Right forelimb (tissue), 1 donor: ENCODE data around the gene KIF23.

ENCODE experiments used
- DNase-seq: peaks from one replicate; pipeline ENCODE4 v3.0.0-alpha.2; 2018

Gene KIF23

DNA sequence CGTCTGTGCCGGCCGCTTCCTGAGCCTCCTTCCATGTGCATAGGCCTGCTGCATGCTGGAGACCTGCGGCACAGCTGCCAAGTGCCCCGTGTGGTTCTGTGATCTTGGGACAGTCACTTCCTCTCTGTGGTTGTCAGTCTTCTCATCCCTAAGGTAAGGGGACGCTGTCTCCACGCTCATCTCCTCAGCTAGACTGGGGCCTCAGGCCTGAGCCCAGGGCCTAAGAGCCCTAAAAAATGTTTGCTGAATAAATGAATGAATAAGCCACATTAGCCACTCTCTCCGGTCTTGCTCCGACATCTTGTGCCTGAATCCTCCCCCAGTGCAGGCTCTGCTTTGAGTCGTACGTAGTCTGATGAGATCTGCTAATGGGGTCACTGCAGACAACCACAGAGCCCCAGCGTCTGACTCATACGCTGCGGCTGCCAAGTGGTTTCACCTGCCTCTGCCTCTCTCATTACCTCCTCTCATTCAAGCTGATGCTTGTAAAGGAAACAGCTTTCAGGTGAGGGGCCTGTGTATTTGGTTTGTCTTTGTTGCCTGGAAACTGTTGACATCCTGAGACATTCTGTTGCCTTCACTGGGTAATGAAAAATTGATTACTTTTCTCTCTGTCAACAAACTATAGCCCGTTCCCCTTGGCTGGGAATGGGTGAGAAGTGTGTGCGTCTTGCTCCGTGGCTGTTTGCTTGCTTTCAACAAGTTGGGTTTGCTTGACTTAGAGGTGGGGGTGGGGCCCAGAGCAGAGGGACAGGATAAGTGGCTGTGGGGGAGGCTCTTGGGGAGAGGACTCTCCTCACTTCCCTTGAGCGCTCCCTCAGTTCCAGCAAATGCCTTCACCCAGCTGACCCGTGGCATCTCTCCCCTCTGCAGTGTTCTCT, 54.3 kb downstream of the KIF23 start:
- no peak for DNase-seq

DNA sequence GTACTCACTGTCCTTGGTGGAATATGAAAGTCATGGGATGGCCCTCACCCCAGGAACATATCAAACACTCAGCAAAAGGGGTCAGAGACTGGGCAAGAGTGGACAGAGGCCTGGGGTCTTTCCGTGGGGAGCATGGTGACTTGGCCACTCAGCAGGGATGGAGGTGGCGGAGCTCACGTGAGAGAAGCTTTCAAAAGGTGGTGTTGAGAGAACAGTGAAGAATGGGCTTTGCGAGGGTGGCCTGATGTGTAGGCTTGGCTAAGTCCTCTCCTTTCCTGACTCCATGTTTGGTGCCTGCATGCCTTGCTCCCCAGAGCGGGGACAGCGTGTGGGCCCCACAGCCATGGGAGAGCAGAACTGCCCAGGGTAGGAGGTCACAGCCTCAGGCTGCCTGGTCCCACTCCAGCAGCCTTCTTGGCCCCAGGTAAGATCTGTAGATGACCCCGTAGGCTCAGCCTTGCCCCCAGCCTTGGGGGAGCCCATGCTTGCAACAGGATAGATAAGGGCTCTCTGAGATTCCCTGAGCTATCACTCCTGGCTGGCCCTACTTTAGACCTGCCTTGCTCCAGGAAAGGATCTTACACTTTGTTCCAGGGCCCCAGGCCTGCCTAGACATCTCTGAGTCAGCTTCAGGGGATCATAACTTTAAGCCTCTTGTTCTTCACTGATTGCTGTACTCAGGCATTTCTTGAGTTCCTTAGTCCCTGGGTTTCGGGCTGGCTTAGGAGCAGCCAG, 55.5 kb downstream of the KIF23 start:
- no peak for DNase-seq

DNA sequence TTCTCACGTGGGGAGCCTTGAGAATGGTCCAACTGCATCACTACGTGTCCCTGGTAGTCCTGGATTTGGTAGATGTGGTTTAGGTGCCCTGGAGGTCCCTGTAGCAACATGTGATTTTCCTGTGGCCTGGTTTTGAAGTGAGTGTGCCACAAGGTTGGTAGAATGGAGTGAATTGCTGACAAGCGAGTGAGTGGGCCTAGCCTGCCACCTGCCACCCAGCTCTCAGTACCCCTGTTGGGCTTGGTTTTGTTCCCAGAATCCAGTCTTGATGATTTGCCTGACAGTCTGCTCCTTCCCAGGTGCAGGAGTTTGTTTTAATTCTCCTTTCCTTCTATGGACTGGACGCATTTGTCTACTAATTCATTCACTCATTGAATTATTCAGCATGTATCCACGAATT, 57.9 kb downstream of the KIF23 start:
- no peak for DNase-seq

DNA sequence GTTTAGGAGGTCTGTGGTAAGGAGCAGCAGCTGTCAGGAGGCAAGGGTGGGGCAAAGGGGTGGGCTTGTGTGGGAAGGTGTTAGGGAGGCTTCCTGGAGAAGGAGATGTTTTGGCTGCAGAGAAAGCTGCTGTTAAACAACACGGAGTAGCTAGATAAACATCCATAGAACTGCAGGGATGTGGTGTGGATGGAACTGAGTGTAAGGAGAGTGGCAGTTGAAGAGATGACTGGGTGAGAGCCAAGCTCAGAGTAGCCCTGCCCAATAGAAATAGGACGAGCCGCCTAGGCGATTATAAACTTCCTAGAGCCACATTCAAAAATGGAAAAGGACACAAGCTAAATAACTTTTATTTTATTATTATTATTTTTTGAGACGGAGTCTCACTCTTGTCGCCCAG, 58.4 kb downstream of the KIF23 start:
- DNase-seq, result no peak

DNA sequence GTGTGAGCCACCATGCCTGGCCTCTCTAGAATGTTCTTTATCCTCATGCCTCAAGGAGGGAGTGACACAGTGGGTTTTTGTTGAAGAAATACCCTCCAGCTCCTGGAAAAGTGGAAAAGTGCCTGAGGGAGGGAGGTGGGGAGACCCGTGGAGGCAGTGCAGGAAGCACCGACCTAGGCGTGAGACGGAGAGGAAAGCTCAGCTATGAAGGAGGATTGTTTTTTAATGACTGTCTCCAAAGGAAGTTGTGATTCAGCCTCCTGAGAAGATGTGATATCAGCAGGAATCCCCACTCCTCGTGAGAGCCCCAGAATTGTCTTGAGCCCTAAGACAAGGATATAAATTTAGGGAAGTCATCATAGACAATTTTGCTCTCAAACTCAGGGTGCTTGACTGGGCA, 60.1 kb downstream of the KIF23 start:
- DNase-seq, result no peak

DNA sequence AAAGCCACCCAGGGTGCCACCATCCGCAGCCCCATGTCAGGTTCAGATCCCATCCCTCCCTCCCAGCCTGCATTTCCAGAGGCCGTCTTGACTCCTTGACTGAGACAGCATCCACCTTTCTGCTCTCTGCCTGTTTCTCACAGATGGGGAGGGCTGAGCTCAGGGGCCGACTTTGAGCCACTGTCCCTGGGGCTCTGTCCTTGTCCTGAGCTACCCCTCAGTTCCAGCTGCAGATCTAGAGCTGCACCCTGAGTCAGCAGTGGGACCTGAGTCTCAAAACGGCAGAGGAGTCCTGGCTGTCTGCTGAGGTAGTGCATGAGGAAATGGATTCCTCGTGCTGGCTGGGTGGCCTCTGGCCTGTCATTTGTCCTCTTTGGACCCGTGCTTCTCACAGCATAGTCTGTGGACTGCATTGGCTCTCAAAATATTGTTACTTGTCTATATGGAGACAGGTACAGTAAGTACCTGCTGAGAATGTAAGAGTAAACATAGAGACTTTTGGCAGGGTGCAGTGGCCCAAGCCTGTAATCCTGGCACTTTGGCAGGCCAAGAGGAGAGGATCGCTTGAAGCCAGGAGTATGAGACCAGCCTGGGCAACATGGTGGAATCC, 60.8 kb downstream of the KIF23 start:
- no peak for DNase-seq

DNA sequence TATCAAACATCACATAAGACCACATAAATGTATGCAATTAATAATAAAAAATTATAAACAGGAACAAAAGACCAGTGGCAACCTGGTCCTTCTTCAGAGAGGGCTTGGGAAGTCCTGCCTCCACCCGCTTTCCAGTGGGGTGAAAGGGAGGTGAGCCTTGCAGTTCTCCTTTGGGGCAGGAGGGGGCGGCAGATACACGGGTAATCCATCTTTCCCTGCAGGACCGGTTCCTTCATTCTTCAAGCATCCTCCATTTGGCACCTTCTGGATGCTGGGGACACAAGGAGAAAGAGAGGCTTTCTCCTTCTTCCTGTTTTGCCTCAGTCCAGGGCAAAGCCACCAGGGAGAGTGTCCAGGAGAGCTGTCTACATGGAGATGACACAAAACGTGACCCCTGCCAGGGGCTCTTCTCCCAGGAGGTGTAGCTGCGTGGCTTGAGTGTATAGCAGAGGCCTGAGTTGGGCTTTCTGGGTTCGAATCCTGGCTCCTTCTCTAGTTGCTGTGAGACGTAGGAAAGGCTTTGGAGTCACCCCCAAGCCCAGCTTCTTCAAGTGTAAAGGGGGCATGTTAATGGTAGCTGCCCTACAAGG, 61.7 kb downstream of the KIF23 start:
- peak; percentile 90 for DNase-seq

DNA sequence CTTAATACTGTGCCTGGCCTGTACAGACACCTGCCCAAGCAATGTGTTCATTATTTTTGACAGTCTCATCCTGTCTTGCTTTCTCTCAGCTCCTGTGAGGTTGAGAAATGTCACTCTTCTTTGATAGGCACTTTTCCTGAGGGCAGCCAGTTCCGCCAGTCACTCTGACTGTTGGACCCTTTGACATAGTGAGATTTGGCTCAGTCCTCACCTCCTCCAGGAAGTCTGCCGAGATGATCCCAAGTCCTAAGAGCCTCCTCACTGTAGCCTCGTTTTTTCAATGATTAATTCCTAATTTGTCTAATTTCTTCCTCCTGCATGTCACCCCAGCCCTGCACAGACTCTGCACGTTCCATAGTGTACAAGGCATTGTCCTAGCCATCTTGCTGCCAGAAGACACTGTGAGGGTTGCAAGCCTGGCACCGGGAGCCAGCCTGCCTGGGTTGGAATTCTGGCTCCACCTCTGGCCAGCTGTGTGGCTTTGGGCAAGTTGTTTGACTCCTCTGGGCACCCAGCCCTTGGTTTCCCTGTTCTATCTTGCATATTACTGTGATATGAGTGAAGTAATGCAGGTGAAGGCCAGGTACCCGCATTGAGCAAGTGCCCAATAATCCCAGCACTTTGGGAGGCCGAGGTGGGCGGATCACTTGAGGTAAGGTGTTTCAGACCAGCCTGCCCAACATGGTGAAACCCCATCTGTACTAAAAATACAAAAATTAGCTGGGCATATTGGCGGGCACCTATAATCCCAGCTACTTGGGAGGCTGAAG, 62.7 kb downstream of the KIF23 start:
- DNase-seq, result no peak

DNA sequence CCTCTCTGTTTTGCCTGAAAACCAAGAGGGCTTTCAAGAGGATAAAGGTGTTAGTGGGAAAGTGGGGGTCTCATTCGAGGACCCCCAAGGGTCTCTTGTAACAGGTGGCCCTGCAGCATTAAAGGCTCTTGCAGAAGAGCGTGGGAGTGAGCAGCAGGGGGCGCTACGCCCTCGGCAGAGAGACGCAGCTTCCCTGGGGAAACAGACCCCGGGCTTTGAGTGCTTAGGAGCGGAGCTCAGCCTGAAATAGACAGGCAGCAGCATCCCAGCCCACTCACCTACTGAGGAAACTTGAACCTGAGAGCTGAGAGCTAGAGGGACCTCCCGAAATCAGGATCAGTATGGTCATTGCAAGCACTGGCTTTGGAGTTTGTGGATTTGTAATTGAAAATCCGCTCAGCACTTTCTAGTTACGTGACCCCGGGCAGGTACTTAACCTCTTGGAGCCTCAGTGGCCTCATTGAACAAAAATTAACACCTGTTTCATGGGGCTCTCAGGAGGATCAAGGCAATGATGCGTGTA, 64.2 kb downstream of the KIF23 start:
- peak; percentile 81 for DNase-seq

DNA sequence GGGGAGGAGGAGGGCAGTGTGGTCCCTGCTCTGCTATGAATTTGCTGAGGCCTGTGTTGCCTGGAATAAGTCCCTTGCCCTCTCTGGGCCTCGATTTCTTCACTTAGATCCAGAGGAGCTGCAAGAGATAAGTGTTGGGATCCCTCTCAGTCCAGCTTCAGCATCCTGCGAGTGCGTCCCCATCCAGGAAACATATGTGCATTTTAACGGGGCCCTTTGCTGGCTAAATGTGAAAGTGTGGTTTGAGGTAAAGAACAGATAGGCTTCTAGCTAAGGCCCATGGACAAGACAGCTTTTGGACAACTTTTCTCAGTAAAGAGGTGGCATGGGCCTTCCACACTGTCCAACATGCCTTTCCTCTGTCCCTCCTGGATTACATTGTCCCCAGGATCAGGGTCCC, 64.9 kb downstream of the KIF23 start:
- DNase-seq, result no peak

DNA sequence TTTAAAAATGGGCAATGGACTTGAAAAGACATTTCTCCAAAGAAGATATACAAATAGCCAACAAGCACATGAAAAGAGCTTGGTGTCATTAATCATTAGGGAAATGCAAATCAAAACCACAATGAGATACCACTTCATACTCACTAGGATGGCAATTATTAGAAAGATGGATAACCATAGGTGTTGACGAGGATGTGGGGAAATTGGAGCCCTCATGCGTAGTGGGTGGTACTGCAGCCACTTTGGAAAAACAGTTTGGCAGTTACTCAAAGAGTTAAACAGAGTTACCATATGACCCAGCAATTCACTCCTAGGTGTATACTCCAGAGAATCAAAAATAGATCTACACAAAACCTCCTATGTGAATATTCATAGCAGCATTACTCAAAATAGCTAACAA, 65.8 kb downstream of the KIF23 start:
- no peak for DNase-seq

DNA sequence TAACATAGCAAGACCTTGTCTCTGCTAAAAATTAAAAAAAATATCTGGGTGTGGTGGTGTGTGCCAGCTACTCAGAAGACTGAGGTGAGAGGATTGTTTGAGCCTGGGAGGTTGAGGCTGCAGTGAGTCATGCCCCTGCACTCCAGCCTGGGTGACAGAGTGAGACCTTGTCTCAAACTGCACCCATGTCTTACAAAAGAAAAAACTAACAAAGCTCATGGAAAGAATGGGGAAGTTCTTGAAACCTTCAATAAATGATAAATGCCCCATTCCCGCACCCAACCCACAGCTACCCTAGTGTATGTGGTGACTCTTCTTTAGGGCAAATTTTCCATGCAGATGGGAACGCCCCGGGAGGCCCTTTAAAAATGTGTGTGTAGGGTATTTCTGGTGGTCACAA, 66.8 kb downstream of the KIF23 start:
- DNase-seq, result no peak

DNA sequence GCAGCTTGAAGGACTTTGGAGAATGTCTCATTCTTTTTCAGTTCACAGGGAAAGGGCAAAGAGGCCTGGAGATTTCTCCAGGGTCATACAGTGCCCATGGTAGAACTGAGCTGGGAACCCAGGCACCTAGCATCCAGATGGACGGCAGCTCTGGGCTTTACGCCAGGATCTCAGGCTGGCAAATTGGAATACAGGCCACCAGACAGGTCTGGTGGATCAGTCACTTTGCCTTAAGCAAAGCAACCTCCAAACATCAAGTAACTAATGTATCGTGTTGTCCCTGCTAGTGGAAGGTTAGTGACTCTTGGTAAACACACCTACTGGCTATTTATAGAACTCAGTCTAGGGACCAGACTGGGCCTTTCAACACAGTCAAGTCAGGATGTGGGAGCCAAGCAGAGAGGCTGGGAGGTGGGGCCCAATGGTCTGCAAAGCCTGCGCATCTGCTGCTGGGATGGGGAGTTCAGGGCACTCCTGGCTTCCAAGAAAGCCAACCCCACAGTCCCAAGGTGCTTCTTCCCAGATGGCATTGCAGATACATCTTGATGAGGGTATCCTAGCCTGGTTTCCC, 68.6 kb downstream of the KIF23 start:
- DNase-seq, result no peak

DNA sequence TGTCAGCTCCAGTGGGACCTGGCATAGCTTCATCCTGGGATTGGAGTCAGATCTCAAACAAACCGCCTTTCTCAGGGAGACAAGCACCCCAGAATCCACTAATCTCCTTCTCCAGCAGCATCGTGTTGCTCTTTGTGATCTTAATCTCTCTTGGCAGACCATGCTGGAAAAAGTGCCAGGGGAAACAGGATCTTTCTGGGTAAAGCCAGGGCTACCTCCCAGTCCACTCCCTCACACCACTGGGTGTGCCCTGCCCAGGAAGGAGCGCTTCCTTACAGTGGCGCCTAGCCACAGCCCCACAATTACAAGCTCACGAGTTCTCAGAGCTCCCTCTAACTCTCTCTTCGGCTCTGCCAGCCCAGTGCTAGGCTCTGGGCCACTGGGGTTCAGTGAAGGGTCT, 70.7 kb downstream of the KIF23 start:
- no peak for DNase-seq

DNA sequence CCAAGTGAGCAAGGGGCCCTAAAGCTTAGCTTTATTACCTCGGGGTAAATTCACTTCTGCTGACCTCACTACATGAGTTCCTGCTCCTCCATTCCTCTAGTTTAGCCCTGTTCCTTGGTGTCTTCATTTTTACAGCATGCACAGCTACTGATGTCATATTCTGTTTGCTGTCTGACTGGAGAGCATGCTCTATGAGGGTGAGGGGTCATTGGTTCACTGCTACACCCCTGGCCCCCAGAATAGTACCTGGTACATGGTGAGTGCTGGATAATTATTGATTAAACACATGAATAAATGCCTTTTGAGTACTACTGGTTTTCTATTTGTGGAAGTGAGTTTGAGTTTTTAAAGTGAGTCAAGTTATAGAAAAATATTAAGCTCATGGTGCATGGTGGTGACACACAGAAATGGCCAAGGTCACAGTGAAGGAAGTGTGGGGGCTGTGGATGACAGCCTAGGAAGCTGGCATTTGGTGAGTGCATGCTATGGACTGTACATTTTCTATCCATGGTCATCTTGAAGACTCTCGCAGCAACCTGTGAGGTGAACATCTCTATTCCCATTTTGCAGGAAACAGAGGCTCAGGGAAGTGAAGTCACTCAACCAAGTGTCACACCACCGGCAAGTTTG, 72.4 kb downstream of the KIF23 start:
- DNase-seq, result no peak

DNA sequence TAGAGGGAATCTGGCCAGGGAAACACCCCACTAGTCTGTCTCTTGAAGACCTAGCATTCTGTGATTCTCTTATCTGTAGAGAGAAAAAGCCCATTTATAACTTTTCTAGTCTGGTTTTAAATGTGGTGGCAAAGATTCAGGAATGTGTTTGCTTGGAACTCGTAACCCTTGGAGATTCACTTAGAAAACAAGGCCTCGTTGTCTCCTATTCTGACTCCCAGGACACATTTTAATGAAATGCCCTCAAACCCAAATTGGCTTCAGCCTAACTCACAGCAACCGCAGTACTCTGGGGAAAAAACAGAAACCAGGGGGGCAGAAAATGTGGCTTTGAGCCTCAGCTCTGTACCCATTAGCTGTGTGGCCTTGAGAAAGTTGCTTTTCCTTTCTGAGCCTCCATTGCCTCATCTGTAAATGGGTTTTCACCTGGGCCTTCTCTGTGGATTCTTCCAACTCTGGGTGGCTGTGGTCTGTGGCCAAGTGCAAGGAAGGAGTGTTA, 75.0 kb downstream of the KIF23 start:
- DNase-seq, result no peak

DNA sequence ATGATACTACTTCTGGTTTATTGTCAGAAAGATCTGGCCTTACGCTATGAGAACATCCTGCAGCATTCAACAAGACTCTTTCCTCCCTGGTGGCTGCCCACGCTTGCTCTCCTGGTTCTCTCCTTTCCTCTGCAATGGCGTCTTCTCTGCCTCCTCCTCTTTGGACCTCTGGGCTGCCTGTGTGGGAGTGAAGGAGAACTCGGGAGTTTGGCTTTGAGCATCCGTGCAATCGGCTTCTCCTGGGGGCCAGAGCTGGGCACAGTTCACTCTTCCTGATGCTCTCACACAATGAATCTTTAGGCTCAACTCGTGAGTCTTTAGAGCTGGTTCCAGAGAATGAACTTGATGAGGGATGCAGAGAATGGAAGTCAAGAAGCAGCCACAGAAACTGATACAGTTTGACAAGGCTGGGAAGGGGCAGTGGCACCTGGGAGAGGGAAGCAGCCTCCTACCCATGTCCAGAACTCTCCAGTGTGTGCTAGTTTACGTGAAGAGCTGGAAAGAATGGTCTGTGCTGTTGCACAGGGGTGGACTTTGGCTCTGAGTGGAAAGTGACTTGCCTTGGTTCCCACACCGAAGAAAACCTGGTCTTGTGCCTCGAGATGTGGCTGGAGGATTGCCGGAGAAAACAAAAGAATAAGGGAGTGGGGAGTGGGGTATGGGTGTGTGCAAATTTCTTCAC, 76.3 kb downstream of the KIF23 start:
- peak; percentile 43 for DNase-seq

DNA sequence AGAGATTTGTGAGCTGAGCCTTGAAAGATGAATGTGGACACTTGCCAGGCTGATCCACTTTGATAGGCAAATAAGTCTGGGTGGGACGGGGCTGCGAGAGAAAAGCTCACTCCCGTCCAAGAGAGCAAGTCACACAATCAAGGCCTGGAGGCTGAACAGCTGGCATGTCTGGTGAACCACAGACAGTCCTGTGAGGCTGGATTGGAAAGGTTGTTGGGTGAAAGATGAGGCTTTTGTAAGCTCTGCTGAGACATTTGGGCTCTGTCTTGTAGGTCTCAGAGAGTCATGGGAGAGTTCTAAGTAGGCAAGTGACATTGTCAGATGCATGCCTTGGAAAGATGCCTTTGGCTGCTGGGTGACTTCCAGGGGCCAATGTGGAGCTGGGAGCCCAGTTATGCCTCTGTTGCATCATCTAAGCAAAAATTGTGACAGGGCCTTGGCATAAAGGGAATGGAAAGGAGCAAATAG, 76.9 kb downstream of the KIF23 start:
- DNase-seq, result no peak

DNA sequence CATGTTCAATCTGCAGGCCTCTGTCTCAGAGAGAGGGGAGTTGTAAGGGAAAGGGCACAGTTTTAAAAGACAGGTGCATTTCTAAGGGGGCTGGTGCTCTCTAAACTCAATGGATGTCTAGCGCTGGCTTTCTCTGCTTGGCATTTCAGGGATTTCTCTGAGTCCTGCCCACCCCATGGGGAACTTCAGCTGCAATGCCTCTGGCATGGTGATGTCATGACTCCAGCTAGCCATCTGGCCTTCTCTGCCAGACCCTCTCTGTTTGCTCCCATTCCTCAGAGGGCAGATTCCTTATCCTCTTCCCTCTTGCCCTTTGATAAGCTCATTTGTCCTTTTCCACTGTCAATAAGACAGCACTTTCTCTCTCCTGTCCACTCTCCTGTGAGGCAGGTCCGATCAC, 79.3 kb downstream of the KIF23 start:
- DNase-seq, result no peak

DNA sequence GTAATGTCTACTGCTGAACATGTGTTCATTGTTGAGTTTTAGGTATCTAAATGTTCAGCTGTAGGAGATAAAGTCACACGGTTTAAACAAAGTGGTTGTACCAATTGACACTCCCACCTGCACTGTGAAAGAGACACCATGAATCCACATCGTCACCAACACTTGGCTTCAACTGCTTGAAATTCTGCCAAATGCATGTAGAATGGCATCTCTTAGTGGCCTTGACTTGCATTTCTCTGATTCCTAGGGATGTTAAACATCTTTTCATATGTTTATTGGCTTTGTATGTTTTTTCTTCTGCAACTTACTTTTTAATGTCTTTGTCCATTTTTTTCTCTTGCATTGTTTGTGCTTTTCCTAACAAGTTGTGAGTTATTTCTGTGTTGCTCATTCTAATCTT, 81.9 kb downstream of the KIF23 start:
- no peak for DNase-seq

DNA sequence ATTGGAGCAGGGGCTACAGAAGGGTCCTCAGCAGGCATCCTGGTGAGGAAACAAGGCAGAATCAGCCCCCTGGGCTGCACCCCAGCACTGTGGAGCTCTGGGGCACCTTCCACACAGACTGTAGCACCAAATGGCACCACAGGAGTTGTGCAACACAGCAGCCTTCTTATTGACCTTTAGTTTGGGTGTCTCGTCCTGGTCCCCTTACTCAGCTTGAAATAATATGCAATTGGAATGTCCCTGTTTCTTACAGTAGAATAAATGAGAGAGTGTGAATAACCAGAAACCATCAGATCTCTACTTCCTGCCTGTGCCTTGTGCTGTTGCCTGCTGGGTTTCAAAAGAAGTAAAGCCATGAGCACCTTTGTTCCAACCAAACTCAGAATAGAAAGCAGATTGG, 82.9 kb downstream of the KIF23 start:
- no peak for DNase-seq
